ENCODE data around the gene DUS3L. TPM values are rescaled to one million over a fixed set of nuclear protein-coding genes. Genes with fewer than 3 reads are reported as not detected.

The DUS3L gene, protein sequence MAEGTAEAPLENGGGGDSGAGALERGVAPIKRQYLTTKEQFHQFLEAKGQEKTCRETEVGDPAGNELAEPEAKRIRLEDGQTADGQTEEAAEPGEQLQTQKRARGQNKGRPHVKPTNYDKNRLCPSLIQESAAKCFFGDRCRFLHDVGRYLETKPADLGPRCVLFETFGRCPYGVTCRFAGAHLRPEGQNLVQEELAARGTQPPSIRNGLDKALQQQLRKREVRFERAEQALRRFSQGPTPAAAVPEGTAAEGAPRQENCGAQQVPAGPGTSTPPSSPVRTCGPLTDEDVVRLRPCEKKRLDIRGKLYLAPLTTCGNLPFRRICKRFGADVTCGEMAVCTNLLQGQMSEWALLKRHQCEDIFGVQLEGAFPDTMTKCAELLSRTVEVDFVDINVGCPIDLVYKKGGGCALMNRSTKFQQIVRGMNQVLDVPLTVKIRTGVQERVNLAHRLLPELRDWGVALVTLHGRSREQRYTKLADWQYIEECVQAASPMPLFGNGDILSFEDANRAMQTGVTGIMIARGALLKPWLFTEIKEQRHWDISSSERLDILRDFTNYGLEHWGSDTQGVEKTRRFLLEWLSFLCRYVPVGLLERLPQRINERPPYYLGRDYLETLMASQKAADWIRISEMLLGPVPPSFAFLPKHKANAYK
- total RNA-seq (2014; rRNA removed; shearing (Covaris generic)), result 12.7 and 24.7 TPM in 2 replicates

DNA sequence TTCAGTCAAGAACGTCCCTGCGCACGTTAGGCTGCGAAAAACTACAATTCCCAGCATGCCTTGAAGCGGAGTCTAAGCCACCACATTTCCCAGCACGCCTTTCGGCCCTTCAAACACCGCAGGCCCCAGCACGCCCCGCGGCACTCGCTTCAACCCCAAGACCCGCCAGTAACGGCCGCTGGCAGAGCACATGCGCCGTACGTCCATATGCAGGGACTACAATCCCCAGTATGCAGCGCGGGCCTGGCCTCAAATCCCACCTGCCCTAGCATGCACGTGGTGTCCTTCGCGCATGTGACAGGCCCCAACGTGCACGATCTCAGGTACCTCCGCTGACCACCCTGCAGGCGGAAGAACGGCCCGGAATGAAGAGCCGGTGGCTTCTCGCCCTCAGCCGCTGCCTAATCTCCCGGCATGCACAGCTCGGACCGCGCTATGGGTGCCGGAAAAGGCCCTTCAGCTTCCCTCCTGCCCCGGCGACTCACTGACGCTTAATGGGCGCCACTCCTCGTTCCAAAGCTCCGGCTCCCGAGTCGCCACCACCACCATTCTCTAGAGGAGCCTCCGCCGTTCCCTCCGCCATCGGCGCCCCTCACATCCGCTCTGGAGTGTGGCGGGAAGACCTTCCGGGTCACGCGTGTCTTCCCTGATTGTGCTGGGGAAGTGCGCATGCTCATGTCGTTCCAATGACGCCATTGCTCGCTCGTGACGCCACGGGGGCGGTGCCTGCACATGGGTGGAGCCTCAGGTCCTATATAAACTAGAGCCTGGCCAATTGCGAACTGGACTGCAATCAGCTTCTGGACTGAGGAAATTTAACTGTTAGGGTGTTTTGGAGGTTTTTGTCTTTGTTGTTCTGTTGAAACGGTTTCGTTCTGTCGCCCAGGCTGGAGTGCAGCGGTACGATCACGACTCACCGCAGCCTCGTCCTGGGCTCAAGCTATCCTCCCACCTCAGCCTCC lies at the start of gene DUS3L:
Gene DUS3L (minus strand): TSS at position 605 of the 962 bp plus-strand sequence. CDS start 22 bp downstream, at position 583.
- DNase-seq (ENCODE audit: low read depth), result peak; percentile 96

DNA sequence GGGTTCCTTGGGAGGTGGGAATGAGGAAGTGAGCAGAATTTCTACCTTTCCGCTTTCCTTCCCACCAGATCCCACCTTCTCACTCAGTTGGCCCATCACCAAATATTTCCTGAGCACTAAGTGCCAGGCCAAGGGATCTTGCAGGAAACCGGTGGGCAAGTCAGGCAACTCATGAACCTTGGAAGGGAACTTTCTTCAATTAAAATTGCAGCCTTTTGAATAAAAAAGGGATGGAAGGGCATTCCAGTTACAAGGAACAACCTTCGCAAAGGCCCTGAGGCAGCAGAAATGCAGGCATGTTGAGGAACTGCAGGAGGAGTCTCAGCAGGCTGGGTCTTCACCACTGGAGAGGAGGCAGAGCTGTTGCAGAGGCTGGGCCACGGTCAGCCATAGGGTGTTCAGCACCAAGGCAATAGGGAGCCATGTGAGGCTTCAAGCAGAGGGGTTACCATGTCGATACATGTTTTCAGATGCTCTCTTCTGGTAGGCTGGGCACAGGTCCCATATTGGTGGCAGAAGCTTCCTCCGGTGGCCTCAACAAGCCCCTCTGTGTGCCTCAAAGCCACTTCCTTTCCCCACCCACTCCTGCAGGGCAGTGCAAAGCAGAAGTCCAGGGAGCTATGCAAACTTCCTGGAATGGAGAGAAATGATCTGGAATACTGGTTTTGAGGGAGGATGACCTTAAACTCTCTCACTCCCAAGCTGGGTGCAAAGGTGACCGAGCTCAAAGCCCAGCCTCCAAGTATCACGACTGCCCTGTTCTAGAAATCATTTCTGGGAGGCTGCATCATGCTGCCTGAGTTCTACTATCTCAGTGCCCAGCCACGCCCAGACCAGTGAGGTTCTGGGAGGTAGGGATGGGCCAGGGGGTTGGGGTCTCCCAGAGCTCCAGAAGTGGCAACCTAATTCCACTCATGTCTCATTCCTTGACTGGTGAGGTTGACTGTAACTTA lies 48.4 kb upstream of the DUS3L start, which contains the start of gene FUT6:
Gene FUT6 (minus strand): TSS at position 638 of the 953 bp plus-strand sequence. CDS start 7,135 bp downstream, outside the sequence.
- DNase-seq (ENCODE audit: low read depth), result no peak

DNA sequence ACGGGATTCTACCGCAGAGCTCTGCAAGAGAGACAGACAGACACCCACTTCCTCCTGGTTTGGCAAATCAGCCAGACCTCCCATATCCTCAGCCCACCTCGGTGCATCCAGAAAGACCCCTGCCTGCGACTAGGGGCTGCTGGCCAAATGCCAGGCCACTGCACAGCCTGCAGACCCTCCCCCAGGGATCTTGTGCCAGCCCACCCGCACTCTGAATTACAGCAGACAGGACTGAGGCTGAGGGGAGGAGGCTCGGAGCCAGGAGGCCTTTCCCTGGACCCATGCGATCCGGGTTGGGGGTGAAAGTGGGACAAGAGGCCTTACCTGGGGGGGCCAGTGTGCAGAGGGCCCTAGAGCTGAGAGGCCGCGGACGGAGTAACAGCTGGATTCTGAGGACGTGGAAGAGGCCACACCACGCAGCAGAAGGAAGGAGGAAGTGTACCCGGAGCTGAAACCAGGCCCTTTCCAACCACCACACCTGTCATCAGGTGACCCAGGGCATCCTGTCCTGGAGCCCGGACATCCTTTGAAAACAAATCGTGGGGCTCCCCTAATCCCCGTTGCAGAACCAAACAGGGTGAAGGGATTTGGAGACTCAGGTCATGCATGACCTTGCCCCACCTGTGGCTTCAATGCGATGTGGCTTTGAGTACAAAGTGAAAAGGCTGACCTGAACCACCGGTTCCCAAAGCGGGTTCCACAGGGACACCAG lies 47.5 kb upstream of the DUS3L start:
- DNase-seq (ENCODE audit: low read depth), result no peak

DNA sequence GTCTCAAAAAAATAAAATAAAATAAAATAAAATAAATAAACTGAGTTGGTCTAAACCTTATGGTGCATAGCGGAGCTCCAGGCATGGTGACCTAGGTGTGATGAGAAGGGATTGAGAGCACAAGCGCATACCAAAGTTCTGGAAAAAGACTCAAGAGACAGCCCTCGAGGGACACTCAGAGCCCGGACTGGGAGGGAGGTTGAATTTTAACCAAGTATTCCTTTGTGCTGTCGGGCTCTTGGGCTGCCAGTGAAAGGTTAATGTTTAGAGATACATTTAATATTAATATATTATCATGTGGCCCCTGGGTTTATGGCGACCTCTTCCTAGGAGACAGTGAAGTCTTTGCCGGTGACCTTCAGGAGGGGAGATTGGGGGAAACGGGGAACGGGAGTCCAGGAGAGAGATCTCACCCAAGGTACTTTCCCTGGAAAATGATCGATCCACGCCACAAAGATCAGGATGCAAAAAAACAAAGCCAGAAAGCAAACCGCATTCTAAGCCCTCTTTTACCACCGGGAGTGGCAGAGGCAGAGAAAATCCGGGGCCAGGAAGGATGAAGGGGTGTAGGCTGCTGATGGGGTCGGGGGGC lies 46.9 kb upstream of the DUS3L start:
- DNase-seq (ENCODE audit: low read depth), result no peak

DNA sequence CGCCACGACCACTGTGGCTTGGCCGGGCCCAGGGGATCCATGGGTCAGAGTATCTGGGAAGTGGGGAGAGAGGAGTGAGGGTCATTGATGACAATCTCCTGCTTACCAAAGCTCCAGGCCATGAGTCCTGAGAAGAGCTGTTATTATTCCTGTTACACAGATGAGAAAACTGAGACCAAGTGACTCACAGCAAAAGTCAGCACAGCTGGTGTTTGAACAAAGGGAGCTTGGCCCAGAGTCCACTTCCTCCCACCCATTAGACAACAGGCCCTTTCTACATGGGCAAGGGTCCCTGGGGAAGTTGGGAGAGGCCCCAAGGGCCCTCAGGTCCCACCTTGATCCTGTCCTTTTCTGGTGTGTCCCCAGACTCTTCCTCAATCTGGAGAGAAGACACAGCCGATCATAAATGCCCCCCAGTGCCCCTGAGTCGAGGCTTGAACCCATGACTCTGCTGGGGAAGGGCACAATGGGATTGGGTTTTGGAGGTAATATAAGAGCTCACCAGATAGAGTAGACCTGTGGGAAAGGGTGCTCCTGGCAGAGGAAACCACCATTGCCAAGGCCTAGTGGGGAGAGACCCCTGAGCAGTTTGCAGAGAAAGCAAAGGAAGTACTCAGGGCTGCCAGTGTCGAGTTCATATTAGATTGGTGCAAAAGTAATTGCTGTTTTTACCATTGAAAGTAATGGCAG lies 41.7 kb upstream of the DUS3L start:
- DNase-seq (ENCODE audit: low read depth), result no peak

DNA sequence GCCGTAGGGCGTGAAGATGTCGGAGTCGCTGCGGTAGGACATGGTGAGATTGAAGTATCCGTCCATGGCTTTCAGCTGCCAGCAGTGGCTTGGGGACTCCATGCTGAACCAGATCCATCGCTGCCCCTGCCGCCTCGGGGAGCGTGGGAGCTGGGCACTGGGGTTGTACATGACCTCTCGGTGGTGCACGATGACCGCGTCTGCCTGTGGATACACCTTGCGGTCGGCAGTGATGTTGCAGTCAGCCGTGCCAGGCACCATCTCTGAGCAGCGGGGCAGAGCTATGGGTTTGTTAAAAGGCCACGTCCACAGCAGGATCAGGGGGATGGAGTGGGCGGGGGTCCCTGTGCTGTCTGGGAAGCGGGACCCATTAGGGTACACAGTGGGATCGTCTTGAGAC lies 41.1 kb upstream of the DUS3L start:
- no peak for DNase-seq (ENCODE audit: low read depth)

DNA sequence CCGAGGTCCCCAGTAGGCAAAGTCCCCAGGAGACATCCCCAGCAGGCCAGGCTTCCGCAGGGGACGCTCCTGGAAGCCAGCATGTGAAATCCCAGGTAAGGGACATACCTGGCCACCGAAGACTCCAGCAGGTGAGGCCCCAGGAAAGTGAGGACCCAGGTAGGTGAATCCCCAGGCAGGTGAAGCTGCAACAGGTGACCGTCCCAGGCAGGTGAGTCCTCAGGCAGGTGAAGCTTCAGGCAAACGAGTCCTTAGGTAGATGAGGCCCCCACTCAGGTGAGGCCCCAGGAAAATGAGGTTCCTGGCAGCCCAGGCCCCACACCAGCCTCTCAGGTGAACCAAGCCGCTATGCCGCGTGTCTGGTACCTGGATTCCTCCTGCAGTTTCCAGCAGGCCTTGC lies 40.2 kb upstream of the DUS3L start:
- DNase-seq (ENCODE audit: low read depth), result no peak

DNA sequence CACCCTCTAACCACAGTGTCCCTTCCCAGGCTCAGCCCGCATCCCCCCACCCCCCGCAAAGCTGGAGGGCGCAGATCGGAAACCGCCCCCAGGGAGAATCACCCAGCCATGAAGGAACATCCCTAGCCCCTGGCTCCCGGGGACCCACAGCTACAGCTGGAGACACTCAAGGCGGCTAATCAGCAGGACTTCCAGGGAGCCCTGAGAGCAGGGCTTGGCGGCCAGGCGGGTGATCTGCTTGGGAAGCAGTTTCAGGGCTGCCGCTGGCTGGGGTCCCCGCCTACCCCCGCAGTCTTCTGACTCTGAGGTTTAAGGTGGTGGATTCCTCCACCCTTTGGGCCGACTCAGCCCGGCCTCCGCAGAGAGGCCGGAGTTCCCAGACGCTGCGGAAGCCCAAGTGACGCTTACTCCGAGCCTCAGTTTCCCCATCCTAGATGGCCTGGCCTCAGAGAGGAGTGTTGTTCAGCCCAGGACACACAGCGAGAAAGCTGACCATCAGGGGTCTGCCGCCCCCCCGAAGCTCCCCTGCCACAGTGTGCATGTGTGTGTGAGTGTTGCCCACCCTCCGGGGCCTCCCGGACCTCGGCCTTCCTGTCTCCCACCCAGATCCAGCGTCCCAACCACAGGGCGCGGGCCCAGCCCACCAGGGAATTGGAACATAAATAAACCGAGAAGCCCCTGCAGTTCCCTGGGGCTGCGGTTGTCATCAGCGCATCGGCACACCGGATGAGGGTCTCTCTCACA lies 38.8 kb upstream of the DUS3L start:
- no peak for DNase-seq (ENCODE audit: low read depth)

DNA sequence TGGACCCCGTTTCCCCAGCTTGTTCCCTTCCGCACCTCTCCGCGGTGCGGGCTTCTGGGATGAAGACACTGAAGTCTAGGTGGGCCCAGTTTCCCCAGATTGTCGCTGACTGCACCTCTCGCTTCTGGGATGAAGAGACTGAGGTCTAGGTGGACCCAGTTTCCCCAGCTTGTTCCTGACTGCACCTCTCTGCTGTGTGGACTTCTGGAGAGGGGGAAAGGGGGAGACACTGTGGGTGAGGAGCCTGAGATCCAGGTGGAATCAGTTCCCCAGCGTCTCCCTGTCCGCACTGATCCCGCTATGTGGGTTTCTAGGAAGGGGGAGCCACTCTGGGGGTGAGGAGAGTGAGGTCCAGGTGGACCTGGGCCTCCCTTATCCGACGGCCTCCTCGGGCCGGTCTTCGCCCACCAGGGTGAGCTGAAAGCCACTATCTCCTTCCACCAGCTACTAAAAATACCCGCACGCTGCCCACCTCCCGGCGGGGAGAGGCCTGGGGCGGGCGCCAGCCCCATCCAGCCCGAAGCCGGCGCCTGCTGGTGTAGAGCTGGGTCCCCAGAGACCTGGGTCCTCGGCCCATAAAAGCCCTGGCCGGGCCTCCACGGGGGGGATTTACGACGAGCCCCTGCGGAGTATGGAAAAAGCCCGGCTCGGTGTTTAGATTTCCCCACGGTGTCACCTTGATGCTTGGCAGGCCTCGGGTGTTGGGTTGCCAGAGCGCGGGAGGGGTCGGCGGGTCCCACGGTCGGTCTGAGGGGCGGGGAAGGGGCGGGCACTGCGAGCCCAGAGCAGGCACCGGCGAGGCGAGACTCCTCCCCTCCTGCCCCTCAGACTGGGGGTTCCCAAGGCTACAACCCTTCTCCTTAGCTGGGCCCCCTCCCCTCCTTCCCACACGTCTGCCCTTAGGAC lies 38.0 kb upstream of the DUS3L start:
- DNase-seq (ENCODE audit: low read depth), result no peak

DNA sequence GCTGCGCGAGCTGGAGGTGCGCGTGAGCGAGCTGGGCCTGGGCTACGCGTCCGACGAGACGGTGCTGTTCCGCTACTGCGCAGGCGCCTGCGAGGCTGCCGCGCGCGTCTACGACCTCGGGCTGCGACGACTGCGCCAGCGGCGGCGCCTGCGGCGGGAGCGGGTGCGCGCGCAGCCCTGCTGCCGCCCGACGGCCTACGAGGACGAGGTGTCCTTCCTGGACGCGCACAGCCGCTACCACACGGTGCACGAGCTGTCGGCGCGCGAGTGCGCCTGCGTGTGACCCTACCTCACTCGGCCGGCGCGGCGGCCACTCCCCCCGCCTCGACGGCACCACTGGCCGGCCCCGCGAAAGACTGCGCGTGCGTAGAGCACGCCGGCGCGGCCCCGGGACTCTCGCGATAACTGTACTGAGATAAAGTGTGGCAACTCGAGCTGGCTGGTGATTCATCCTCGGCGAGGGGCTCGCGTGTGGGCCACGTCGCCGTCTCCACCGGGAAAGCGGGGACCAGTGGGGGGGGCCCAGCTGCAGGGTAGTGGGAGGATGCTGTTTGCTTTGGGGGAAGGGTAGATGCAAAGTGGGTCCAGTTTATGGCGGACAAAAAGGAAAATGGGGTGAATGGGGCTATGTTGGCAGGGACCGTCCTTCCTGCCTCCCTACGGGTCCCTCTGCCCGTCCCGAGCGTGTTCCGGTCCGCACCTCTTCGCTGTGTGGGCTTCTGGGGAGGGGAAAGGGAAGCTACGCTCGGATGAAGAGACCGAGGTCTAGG lies 37.1 kb upstream of the DUS3L start:
- no peak for DNase-seq (ENCODE audit: low read depth)

DNA sequence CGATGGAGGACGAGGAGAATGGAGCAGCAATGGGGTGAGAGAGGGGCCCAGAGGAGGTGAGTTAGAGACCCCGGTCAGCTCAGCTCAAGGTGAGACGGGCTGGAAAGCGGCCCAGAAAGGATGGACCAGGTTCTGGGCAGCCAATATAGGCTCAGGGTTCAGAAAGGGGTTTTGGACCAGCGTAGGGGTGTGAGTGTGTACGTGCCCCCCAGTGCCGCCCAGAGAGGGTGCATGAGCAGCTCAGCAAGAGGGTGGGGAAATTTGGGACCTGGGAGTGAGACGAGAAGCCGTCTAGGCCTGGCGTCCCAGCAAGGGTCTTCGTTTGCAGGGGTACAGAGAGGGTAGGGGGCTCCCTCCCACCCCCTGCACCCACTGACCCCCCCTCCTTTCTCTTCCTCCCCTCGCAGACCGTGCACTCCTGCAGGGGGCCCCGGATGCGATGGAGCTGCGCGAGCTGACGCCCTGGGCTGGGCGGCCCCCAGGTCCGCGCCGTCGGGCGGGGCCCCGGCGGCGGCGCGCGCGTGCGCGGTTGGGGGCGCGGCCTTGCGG lies 36.5 kb upstream of the DUS3L start:
- no peak for DNase-seq (ENCODE audit: low read depth)

DNA sequence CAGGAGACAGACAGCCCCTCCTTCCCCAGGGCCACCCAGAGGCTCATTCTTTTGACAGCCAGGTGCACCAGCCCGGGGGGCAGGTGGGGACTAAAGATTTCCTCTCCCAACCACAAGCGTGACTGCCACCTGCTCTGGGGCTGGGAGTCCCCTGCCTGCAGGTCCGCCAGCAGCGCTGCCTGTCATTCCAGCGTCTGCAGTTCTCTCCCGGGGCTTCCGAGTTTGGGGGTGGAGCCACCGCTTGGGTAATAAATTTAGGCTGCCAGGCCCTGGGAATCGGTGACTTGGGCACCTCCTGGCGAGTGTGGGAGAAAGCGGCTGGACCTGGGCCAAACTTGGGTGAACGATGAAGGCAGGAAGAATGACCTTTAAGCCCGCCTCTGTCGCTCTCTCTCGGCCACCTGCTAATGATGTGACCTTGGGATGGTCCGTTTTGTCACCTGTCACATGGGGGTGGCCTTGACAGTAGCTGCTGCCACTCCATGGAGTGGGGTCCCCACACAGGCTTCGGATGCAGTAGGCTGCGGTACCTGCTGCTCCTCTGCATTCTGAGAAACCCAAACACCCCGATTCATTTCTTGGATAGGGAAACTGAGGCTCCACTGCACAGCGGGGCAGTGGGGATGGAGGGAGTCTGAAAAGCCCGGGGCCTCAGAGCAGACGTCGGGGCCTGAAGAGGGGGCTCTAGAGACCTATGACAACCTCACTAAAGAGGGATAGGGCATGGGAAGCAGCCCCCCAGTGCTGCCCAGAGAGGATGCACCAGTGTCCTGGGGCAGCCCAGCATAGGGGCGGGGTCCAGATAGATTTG lies 35.8 kb upstream of the DUS3L start:
- peak; percentile 61 for DNase-seq (ENCODE audit: low read depth)

DNA sequence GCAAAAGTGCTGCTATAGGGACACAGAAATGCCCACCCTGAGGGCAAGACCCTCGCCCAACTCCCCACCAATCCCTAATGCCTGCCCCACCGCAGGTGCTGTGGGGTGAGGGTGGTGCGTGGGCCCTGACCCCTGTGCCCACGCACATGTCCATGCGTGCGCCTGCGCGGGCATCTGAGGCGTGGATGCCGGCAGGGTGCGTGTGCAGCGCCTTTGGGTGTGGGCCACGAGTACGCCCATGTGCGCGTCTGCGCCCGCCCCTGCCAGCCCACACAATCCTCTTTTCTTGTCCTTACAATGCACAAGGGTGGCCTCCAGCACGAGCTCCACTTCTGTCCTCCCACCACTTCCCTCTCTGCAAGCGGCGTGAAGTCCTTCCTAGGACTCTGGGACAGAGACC lies 34.2 kb upstream of the DUS3L start:
- DNase-seq (ENCODE audit: low read depth), result no peak

DNA sequence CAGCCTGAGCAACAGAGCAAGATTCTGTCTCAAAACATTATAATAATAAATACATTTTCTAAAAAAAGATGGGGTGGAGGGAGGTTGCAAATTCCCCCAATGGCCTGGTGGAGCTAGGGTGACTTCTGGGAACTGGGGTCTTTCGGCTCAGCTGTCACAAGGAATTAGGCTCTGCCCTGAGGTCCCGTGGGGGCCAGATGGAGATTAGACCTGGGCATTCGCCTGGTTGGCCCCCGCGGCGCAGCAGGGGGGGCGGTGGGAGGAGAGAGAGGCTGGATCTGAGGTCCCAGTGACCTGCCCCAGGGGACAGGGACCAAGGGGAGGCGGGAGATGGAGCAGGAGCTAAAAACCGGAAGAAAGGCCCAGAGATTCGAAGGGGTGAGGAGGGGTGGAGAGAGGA lies 33.8 kb upstream of the DUS3L start:
- no peak for DNase-seq (ENCODE audit: low read depth)

DNA sequence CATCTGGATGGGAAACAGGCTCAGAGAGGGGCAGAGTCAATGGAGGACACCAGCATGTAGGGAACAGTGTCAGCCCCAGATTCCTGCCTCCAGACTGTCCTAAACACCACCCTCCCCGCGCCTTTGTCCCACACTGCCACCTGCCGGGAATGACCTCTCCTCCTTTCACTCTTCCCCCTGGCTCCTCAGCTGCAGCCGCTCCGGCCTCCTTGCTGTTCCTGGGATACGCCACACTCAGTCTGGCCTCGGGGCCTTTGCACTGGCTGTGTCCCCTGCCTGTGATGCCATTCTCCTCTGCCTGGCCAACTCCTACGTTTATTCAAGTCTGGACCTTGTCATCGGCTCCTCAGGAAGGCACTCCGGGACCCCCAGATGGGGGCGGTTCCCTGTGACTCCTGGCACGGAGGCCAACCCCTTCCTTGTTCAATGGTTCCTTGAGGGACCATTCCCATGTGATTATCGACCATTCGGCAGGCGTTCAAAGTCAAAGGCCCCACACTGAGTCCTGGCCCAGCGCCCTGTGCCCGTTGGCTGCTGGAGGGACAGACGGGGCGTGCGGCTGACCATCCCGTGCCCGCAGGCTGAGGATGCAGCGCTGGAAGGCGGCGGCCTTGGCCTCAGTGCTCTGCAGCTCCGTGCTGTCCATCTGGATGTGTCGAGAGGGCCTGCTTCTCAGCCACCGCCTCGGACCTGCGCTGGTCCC lies 32.8 kb upstream of the DUS3L start:
- peak; percentile 33 for DNase-seq (ENCODE audit: low read depth)

All from M059J (cell line).